Fibroblast of skin of left quadriceps (primary cell): ENCODE results near the gene CFAP299.
A peak's percentile ranks its signal among the peaks of the same experiment; 100 is the strongest.

Source experiments
- DNase-seq, 2 experiments: peaks; one replicate each; pipeline ENCODE4 v3.0.0-alpha.2; 2013; ENCODE audit warnings: low read depth in 2 of 2

The CFAP299 gene

GRCh38 chr4:80447493-80447892 lies 112.0 kb downstream of the CFAP299 start:
- no peak for DNase-seq

DNA sequence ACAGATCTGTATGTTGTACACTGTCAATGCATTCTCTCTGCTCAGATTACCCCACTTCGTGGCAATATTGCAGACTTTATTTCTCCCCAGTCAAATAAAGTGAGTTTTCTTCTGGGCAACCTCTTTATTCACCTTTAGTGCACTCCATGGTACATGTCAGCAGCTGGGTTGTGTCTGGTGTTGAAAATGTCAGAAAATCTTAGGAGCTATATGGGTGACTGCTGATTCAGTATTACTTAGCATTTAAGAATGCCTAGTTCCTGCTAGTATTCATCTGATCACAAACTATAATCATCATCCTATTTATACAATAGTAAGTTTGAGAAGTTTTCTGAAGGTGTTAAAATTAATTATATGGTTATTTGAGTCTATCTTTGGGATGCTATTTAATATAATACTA lies 112.5 kb downstream of the CFAP299 start:
- DNase-seq: no peak

GRCh38 chr4:80452055-80452454 lies 116.5 kb downstream of the CFAP299 start:
- DNase-seq: no peak

DNA sequence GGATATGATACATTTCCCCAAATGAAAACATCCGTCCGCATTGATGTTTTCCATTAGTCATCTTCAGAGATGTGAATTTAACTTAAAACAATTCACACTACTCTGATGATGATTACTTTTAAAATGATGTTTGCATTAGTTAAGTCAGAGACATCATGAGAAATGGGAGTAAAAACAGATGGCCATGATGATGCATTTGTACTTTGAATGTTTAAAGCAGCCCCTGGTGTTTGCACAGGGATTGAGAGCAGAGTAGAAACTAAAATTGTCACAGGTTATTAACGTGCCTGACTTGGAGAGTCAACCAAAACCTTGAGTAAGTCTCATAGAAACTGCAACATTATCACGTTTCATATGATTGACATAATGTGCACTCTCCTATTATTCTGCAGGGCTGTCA lies 117.2 kb downstream of the CFAP299 start:
- peak in 1 of 2 experiments; percentile 32 for DNase-seq

- DNase-seq: no peak
These were observed 118.5 kb downstream of the CFAP299 start for GRCh38 chr4:80454040-80454439.

GRCh38 chr4:80454556-80454955 lies 119.0 kb downstream of the CFAP299 start:
- DNase-seq: no peak

- no peak for DNase-seq
These were observed 124.5 kb downstream of the CFAP299 start for GRCh38 chr4:80459918-80460473.

DNA sequence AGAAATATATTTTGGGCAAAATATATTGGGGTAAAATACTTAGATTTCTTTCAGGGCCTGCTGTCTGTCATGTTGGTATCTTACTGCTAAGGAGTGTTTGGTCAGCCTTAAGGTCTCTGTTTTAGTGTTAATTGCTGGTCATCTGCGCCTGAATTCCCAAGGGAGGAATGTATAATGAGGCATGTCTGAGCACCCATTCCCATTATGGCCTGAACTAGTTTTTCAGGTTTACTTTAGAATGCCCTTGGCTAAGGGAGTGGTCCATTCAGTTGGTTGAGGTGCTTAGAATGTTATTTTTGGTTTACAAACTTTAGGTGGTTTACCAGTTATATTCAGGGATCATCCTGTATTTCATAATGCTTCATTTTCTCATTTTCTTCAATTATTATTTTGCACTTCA lies 125.9 kb downstream of the CFAP299 start:
- no peak for DNase-seq

GRCh38 chr4:80462621-80463091 lies 127.1 kb downstream of the CFAP299 start:
- DNase-seq: no peak

- no peak for DNase-seq
These were observed 128.0 kb downstream of the CFAP299 start for GRCh38 chr4:80463509-80463908.

- DNase-seq: no peak
These were observed 129.7 kb downstream of the CFAP299 start for GRCh38 chr4:80465238-80465637.

DNA sequence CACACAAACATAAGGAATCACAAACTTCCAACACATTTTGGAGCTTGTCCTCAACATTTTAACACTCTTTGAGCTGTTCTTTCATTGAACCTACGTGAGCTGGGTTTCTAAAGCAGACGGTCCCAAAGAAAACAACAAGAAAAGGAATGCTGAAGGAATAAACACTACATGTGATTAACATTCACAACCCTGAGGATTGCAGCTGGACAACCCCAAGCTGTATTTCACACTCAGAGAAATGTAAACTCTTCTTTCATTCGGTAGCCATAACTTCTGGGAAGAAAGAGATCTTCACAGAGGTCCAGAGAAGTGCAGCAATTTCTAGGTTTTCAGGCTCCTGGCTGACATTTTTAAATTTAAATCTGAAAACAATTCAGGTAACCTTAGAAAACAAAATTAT lies 130.2 kb downstream of the CFAP299 start:
- DNase-seq: no peak

DNA sequence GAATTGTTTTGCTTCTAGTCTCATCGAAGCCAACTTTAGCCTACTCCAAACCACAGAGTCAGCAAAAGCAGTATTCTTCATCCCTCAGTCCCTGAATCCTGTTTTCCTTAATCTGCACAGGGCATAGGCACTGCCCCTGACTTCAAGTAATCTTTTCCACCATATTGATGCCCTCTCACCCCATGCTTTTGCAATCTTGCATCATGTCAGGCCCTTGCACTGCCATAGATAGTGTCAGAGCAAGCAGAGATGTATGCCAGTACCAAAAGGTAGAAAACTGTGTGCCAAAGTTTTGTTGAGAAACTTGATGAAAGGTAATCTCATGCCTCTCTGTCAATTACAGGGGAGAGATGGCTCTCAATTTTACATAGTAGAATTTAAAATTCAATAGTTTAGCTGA lies 131.1 kb downstream of the CFAP299 start:
- no peak for DNase-seq

GRCh38 chr4:80471756-80472155 lies 136.2 kb downstream of the CFAP299 start:
- DNase-seq: no peak

GRCh38 chr4:80475236-80475635 lies 139.7 kb downstream of the CFAP299 start:
- no peak for DNase-seq

GRCh38 chr4:80475798-80476197 lies 140.3 kb downstream of the CFAP299 start:
- DNase-seq: no peak

GRCh38 chr4:80484712-80485111 lies 149.2 kb downstream of the CFAP299 start:
- peak; percentile 5 to 13 for DNase-seq

DNA sequence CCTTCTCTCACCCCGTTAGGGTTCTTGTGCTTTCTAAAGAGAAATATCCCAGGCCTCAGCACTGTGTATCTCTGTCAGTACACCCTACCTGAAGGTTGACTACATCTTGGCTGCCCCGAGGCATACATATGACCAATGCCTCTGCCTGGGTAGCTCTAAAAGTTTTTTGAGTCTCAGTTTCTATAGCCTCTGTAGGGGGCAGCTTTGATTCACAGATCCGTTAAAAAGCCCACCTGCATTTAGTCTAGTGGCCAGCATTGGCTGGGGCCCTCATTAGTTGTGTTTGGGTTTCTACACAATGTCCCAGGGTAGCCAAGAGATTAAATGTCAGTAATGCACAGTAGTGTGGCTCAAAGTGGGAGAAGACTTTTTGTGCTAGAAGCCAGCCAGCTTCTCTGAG lies 151.1 kb downstream of the CFAP299 start:
- DNase-seq: no peak

DNA sequence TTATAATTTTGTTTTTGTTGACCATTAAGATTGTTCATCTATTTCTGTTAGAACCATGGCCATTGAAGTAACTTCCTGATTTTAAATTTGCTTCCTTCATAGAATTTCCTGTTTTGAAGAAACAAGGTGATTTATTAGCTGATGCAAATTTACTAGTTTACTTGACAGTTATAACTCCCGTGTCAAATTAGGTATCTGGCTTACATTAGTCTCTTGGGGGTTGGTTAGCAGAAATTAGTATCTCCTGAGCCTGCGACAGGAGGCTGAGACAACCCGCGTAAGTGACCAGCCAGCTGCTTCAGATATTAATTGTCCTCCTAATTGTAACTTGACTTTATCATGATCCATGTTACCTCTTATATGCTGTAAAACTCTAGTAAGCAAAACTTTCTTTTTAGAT lies 154.3 kb downstream of the CFAP299 start:
- DNase-seq: no peak

DNA sequence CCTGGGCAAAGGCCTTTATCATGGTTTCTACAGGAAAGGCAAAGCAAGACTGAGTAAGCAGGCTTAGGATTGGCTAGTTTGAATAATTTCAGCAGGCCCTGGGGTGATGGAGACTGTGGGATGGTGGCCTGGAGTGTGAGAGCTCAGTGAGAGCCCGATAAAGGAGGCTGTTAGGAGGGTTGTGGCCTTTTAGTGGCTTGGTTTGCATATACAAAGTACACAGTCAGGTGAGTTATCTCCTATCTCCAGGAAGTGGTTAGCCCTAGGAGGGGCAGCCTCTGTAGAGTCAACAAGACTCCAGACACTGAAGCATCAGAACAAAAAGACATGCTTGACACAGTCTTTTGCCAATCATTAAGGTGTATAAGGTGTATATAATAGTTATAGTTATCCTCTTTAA lies 157.2 kb downstream of the CFAP299 start:
- no peak for DNase-seq

GRCh38 chr4:80495865-80496264 lies 160.3 kb downstream of the CFAP299 start:
- no peak for DNase-seq

DNA sequence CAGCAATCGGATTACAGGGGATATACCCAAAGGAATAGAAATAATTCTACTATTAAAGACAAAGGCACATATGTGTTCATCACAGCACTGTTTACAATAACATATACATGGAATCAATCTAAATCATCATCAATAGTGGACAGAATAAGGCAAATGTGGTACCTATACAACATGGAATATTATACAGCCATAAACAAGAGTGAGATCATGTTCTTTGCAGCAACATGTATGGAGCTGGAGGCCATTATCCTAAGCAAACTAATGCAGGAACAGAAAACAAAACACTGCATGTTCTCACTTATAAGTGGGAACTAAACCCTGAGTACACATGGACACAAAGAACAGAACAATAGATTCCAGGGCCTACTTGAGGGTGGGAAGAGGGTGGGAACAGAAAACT lies 163.2 kb downstream of the CFAP299 start:
- no peak for DNase-seq

DNA sequence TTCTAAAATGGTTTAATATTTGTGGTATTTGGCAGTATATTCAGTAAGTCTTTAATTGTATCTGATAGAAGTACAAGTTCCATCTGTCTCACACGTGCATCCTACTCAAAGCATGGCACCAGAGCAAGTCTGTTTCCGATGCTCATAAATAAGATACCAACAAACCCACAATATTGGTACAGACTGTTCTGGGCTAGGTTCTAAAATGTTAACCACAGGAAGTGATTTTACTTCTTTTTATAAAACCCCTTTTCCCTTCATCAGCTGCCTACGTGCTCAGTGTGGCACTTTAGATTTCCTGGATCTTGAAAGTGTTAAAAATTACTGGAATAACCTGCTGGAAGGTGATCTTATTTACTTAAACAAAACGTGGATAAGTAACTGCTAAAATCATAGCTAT lies 165.1 kb downstream of the CFAP299 start:
- DNase-seq: no peak

DNA sequence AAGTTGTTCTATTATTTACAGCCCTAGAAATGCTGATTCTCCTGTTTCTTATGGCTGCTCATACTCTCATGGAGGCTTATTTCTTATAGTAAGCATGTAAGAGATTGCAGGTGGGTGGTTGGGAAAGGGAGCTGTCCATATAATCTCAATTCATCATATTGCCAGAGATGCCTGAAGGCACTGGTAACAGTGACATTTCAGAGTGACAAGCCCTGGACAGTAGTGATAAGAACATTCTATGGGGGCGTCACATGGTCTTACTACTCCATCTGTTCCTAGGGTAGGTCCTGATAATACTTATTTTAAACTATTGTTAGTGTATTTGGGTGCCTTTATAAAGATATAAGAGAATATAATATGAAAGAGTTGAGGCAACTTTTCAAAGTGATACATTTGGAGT lies 171.5 kb downstream of the CFAP299 start:
- DNase-seq: no peak
